Measurements from ENCODE around the gene CCNB1IP1. TPM values are rescaled to one million over a fixed set of nuclear protein-coding genes. Genes with fewer than 3 reads are reported as not detected.

The CCNB1IP1 gene, protein sequence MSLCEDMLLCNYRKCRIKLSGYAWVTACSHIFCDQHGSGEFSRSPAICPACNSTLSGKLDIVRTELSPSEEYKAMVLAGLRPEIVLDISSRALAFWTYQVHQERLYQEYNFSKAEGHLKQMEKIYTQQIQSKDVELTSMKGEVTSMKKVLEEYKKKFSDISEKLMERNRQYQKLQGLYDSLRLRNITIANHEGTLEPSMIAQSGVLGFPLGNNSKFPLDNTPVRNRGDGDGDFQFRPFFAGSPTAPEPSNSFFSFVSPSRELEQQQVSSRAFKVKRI
- total RNA-seq: 32.6 to 41.2 TPM (median 34.7 TPM) in 3 replicates
- long read RNA-seq, transcript CCNB1IP1-202 (7 exons, 1,479 nt): major isoform, 7 of 14 reads
- long read RNA-seq, partial matches to known transcripts: 4 of 14 reads
- long read RNA-seq, other reads (novel, unspliced or antisense): 1 of 14 reads

- H3K27me3 Mint-ChIP-seq (ENCODE audit: low read depth): no peaks in the 10 kb centered on the region
- DNase-seq (ENCODE audit: low spot score): no peak
- no peaks in the 10 kb centered on the region for H3K36me3 Mint-ChIP-seq (ENCODE audit: low read depth)
- H3K4me1 Mint-ChIP-seq (ENCODE audit: low read depth): peaks cover 34% of the 10 kb centered on the region
- no peaks in the 10 kb centered on the region for H3K9me3 Mint-ChIP-seq (ENCODE audit: low read depth)
- peak; percentile 1 for TF ChIP-seq CTCF (IDR thresholded peaks at IDR 0.05)
- H3K27ac Mint-ChIP-seq (ENCODE audit: unreplicated experiment): peak within 1 kb of the TSS; percentile 98
- H3K4me3 Mint-ChIP-seq (ENCODE audit: unreplicated experiment): peak within 1 kb of the TSS; percentile 99
Measured at GRCh38 chr14:20332788-20333493, at the start of gene CCNB1IP1. CCNB1IP1 (minus strand) TSS chr14:20333279; CDS start chr14:20316523, 16,756 bp downstream.

- no peak overlapping the region for H3K4me3 Mint-ChIP-seq (ENCODE audit: unreplicated experiment)
- H3K4me1 Mint-ChIP-seq (ENCODE audit: low read depth): no peaks in the 10 kb centered on the region
- no peaks in the 10 kb centered on the region for H3K27me3 Mint-ChIP-seq (ENCODE audit: low read depth)
- DNase-seq (ENCODE audit: low spot score): no peak
- TF ChIP-seq CTCF (IDR thresholded peaks at IDR 0.05): no peak
- no peaks in the 10 kb centered on the region for H3K9me3 Mint-ChIP-seq (ENCODE audit: low read depth)
- H3K36me3 Mint-ChIP-seq (ENCODE audit: low read depth): peaks cover 58% of the 10 kb centered on the region
- no peak overlapping the region for H3K27ac Mint-ChIP-seq (ENCODE audit: unreplicated experiment)
Measured at GRCh38 chr14:20382526-20382925, 49.4 kb upstream of the CCNB1IP1 start.

DNA sequence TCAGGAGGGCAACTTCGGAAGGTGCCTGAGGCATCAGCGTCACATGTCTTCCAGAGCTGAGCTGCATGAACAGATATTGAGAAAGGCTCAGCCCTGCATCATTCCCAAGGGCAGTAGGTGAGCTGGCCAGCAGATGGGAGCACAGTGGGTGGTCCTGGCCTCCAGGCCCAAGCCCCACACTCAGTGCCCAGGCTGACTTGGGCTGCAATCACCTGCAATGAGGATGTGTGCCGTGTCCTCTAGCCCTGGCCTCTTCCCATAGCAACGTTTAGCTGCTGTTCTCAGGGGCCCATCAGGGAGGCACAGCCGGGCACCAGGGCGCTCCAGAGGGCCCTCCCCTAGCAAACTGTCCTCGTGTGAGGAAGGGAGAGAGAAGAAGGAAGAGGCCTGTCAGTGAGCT is 48.3 kb upstream of the CCNB1IP1 start:
- no peak for DNase-seq (ENCODE audit: low spot score)
- H3K27ac Mint-ChIP-seq (ENCODE audit: unreplicated experiment): no peak overlapping the region
- no peaks in the 10 kb centered on the region for H3K9me3 Mint-ChIP-seq (ENCODE audit: low read depth)
- no peak overlapping the region for H3K4me3 Mint-ChIP-seq (ENCODE audit: unreplicated experiment)
- H3K4me1 Mint-ChIP-seq (ENCODE audit: low read depth): no peaks in the 10 kb centered on the region
- peaks cover 60% of the 10 kb centered on the region for H3K36me3 Mint-ChIP-seq (ENCODE audit: low read depth)
- no peak for TF ChIP-seq CTCF (IDR thresholded peaks at IDR 0.05)
- H3K27me3 Mint-ChIP-seq (ENCODE audit: low read depth): no peaks in the 10 kb centered on the region

- Mint-ChIP-seq H3K9me3 (ENCODE audit: low read depth) (no peaks in the 10 kb centered on the region), H3K27ac (ENCODE audit: unreplicated experiment) (no peak overlapping the region), H3K27me3 (ENCODE audit: low read depth) (no peaks in the 10 kb centered on the region), H3K36me3 (ENCODE audit: low read depth) (peaks cover 56% of the 10 kb centered on the region), H3K4me1 (ENCODE audit: low read depth) (no peaks in the 10 kb centered on the region), H3K4me3 (ENCODE audit: unreplicated experiment) (no peak overlapping the region)
- no peak for DNase-seq (ENCODE audit: low spot score)
- no peak for TF ChIP-seq CTCF (IDR thresholded peaks at IDR 0.05)
Measured at GRCh38 chr14:20380681-20381080, 47.6 kb upstream of the CCNB1IP1 start.

- Mint-ChIP-seq H3K4me3 (ENCODE audit: unreplicated experiment) (no peak overlapping the region), H3K27ac (ENCODE audit: unreplicated experiment) (no peak overlapping the region), H3K9me3 (ENCODE audit: low read depth) (no peaks in the 10 kb centered on the region), H3K36me3 (ENCODE audit: low read depth) (peaks cover 57% of the 10 kb centered on the region), H3K27me3 (ENCODE audit: low read depth) (no peaks in the 10 kb centered on the region), H3K4me1 (ENCODE audit: low read depth) (no peaks in the 10 kb centered on the region)
- no peak for TF ChIP-seq CTCF (IDR thresholded peaks at IDR 0.05)
- no peak for DNase-seq (ENCODE audit: low spot score)
Measured at GRCh38 chr14:20379743-20380142, 46.7 kb upstream of the CCNB1IP1 start.

Data from chondrocyte (in vitro differentiated cells).